Retina (tissue), 1 donor: Measurements from ENCODE around the gene SLC5A1.

ENCODE experiments used
- DNase-seq: peaks from one replicate; pipeline ENCODE4 v3.0.0-alpha.2; 2016

SLC5A1 gene

GRCh38 chr22:32052244-32052643, 9.2 kb downstream of the SLC5A1 start:
- no peak for DNase-seq

- DNase-seq, result no peak
Observed at GRCh38 chr22:32052936-32053791, 10.1 kb downstream of the SLC5A1 start.

- DNase-seq, result no peak
Observed at GRCh38 chr22:32055069-32055468, 12.0 kb downstream of the SLC5A1 start.

GRCh38 chr22:32058656-32059260, 15.7 kb downstream of the SLC5A1 start:
- no peak for DNase-seq

GRCh38 chr22:32059426-32059825, 16.4 kb downstream of the SLC5A1 start:
- no peak for DNase-seq

GRCh38 chr22:32063701-32064100, 20.6 kb downstream of the SLC5A1 start:
- no peak for DNase-seq

GRCh38 chr22:32066820-32067219, 23.8 kb downstream of the SLC5A1 start:
- no peak for DNase-seq

- no peak for DNase-seq
Observed at GRCh38 chr22:32067613-32068012, 24.6 kb downstream of the SLC5A1 start.

- DNase-seq, result no peak
Observed at GRCh38 chr22:32069579-32070372, 26.7 kb downstream of the SLC5A1 start.

GRCh38 chr22:32073262-32073661, 30.2 kb downstream of the SLC5A1 start:
- no peak for DNase-seq

GRCh38 chr22:32073823-32074380, 30.8 kb downstream of the SLC5A1 start:
- no peak for DNase-seq

- DNase-seq, result no peak
Observed at GRCh38 chr22:32075997-32076760, 33.1 kb downstream of the SLC5A1 start.

GRCh38 chr22:32076761-32077084, 33.7 kb downstream of the SLC5A1 start:
- no peak for DNase-seq

- no peak for DNase-seq
Observed at GRCh38 chr22:32077151-32077550, 34.1 kb downstream of the SLC5A1 start.

- DNase-seq, result no peak
Observed at GRCh38 chr22:32079130-32080089, 36.3 kb downstream of the SLC5A1 start.

GRCh38 chr22:32080904-32081303, 37.8 kb downstream of the SLC5A1 start:
- DNase-seq, result peak; percentile 25

- no peak for DNase-seq
Observed at GRCh38 chr22:32082331-32082730, 39.3 kb downstream of the SLC5A1 start.

- DNase-seq, result no peak
Observed at GRCh38 chr22:32083000-32083399, 39.9 kb downstream of the SLC5A1 start.

GRCh38 chr22:32083814-32084213, 40.8 kb downstream of the SLC5A1 start:
- no peak for DNase-seq

- DNase-seq, result no peak
Observed at GRCh38 chr22:32088084-32088483, 45.0 kb downstream of the SLC5A1 start.

- no peak for DNase-seq
Observed at GRCh38 chr22:32097018-32097417, 54.0 kb downstream of the SLC5A1 start.
